Upper lobe of right lung (tissue), 1 donor: ENCODE results near the gene RFK. TPM values are rescaled to one million over a fixed set of nuclear protein-coding genes. Genes with fewer than 3 reads are reported as not detected.

ENCODE experiments used
- ATAC-seq: fragments of 200-7000 bp; cut with Tn5 transposase; one replicate; pipeline ENCODE4 v1.9.1; 2020; ENCODE audit warnings: mild to moderate bottlenecking, moderate library complexity
- DNase-seq: peaks from one replicate; pipeline ENCODE4 v3.0.0-alpha.2; 2020
- H3K27ac ChIP-seq: fragments of 200-600 bp; one replicate; pipeline ENCODE4 v1.8.0; 2022
- H3K27me3 ChIP-seq: fragments of 200-600 bp; one replicate; pipeline ENCODE4 v1.8.0; 2022; ENCODE audit warnings: mild to moderate bottlenecking
- H3K36me3 ChIP-seq: fragments of 200-600 bp; one replicate; pipeline ENCODE4 v1.8.0; 2022
- H3K4me1 ChIP-seq: fragments of 200-600 bp; one replicate; pipeline ENCODE4 v1.8.0; 2022
- H3K4me3 ChIP-seq: fragments of 200-600 bp; one replicate; pipeline ENCODE4 v1.8.0; 2022; ENCODE audit warnings: mild to moderate bottlenecking
- H3K9me3 ChIP-seq: fragments of 200-600 bp; one replicate; pipeline ENCODE4 v1.8.0; 2022
- CTCF ChIP-seq: fragments of 200-600 bp; IDR thresholded peaks from one replicate; pipeline ENCODE4 v1.8.0; 2022; ENCODE audit warnings: antibody characterized with exemption
- intact Hi-C: fragments of 100-400 bp; cut with DNase I; formaldehyde crosslinking; loops from one replicate; pipeline ENCODE4 v1.11.0; 2022
- total RNA-seq: library from RNA; stranded (reverse); fragmentation: NEBNext Ultra II Directional; extraction: Animal tissue kit (Norgen Biotek cat#: 25700); gene quantifications from one replicate; pipeline ENCODE4 v1.2.1, GENCODE V29; 2021
- donor health status: DM: no; HTN: yes; CAD: no; lungs with severe emphysema.

The RFK gene
- total RNA-seq, 1 donor from 2014 or later: 19.4 TPM

GRCh38 chr9:76424491-76424890 lies 30.3 kb upstream of the RFK start:
- Histone ChIP-seq H3K36me3 (no peaks in the 10 kb centered on the region), H3K27me3 (no peaks in the 10 kb centered on the region), H3K9me3 (no peaks in the 10 kb centered on the region), H3K4me3 (no peak overlapping the region), H3K4me1 (no peaks in the 10 kb centered on the region), H3K27ac (no peak overlapping the region)
- TF ChIP-seq CTCF: no peak
- intact Hi-C loops: no loop called here
- no peak for DNase-seq
- ATAC-seq: no peak

- Histone ChIP-seq H3K27me3 (no peaks in the 10 kb centered on the region), H3K27ac (no peak overlapping the region), H3K4me3 (no peak overlapping the region), H3K4me1 (no peaks in the 10 kb centered on the region), H3K9me3 (no peaks in the 10 kb centered on the region), H3K36me3 (no peaks in the 10 kb centered on the region)
- no peak for TF ChIP-seq CTCF
- intact Hi-C loops: no loop called here
- DNase-seq: no peak
- no peak for ATAC-seq
Observed at GRCh38 chr9:76423216-76424177, 29.3 kb upstream of the RFK start.

- no peaks in the 10 kb centered on the region for H3K36me3 ChIP-seq
- peak; percentile 80 for ATAC-seq
- H3K27me3 ChIP-seq: no peaks in the 10 kb centered on the region
- H3K4me1 ChIP-seq: no peaks in the 10 kb centered on the region
- DNase-seq: no peak
- intact Hi-C loops: no loop called here
- peak; percentile 62 for TF ChIP-seq CTCF
- H3K27ac ChIP-seq: no peak overlapping the region
- H3K4me3 ChIP-seq: no peak overlapping the region
- no peaks in the 10 kb centered on the region for H3K9me3 ChIP-seq
Observed at GRCh38 chr9:76419782-76420380, 25.7 kb upstream of the RFK start.

- intact Hi-C loops: no loop called here
- Histone ChIP-seq H3K36me3 (no peaks in the 10 kb centered on the region), H3K27ac (no peak overlapping the region), H3K9me3 (no peaks in the 10 kb centered on the region), H3K4me1 (no peaks in the 10 kb centered on the region), H3K27me3 (no peaks in the 10 kb centered on the region), H3K4me3 (no peak overlapping the region)
- TF ChIP-seq CTCF: no peak
- DNase-seq: no peak
- no peak for ATAC-seq
Observed at GRCh38 chr9:76417394-76417793, 23.2 kb upstream of the RFK start.

- no peak overlapping the region for H3K27ac ChIP-seq
- ATAC-seq: no peak
- intact Hi-C loops: no loop called here
- H3K4me1 ChIP-seq: no peaks in the 10 kb centered on the region
- no peak for TF ChIP-seq CTCF
- H3K27me3 ChIP-seq: no peaks in the 10 kb centered on the region
- DNase-seq: no peak
- no peak overlapping the region for H3K4me3 ChIP-seq
- H3K36me3 ChIP-seq: no peaks in the 10 kb centered on the region
- no peaks in the 10 kb centered on the region for H3K9me3 ChIP-seq
Observed at GRCh38 chr9:76415731-76416130, 21.5 kb upstream of the RFK start.
